GM18505 (cell line): ENCODE data around the gene VAPA.

Source experiments
- ATAC-seq: cut with Tn5 transposase; IDR thresholded peaks from one replicate; pipeline ENCODE4 v1.9.1; 2021; ENCODE audit not compliant: unreplicated experiment
- POLR2A ChIP-seq: IDR thresholded peaks from 4 replicates; pipeline ENCODE4 v1.6.1; 2011; ENCODE audit warnings: borderline replicate concordance; ENCODE audit not compliant: insufficient read depth, insufficient read length; ENCODE audit errors: extremely low read depth

The VAPA gene

DNA sequence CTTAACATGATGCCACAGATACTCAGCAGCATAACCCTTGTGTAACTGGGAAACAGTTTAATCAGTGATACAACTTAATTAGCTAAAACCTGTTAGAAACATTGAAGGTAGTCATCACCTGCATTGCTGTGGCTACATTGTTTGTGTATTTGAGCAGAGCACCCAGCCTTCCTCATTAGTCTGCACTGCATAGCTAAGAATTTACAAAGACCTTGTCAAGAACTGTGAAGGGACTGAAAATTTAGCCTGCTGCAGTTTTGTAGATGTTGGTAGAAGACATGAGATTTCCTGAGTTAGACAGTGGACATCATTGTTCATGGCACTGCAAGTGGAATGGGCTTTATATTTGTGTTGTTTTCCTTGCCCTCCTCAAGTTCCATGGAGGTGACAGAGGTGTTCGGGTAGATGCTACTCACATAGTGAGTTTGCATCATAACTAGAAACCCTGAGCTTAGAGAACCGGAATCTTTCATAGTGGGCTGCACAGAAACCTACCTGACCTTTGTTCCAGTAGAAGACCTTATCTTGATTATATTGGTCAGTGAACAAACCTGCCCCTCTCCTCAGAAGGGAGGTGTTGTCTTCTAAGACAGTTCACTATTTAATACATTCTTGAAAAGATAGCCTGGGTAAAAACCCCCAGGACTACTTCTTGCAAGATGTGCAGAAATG is 12.5 kb downstream of the VAPA start:
- ATAC-seq = no peak
- TF ChIP-seq POLR2A = no peak

- ATAC-seq = no peak
- no peak for TF ChIP-seq POLR2A
Measured at GRCh38 chr18:9926977-9927376, 13.2 kb downstream of the VAPA start.

DNA sequence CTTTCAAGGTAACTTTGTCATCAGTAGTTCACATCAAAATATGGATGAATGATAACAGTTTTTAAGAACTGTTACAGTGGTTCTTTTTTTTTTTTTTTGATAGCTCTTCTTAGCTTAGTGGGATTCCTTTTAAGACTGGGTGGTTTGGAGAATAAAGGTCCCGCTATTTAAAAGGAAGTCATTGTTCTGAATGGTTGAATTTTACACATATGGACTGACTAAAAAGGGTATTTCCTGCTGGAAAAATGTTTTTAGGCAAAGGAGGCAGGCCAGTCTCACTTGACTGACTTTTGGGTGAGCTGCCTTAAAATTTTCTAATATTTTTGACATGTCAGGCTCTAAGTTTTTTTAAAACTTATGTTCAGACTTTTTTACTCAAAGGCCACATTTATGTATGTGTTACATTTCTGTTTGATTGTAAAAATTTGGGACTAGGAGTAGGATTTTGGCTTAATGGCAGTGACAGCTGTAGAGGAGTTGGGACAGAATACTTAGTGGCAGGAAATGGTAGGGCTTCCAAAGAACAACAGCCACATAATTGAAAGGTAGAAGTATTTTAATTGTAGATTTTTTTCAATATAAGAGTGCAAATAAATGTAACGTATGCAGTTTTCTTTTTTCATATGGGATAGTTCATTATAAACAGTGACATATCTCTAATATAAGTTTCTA is 13.7 kb downstream of the VAPA start:
- ATAC-seq = no peak
- TF ChIP-seq POLR2A = no peak

GRCh38 chr18:9928646-9929259 is 14.9 kb downstream of the VAPA start:
- no peak for ATAC-seq
- no peak for TF ChIP-seq POLR2A

GRCh38 chr18:9930299-9930884 is 16.6 kb downstream of the VAPA start:
- no peak for ATAC-seq
- no peak for TF ChIP-seq POLR2A

- TF ChIP-seq POLR2A = no peak
- ATAC-seq = no peak
Measured at GRCh38 chr18:9931146-9931545, 17.3 kb downstream of the VAPA start.

DNA sequence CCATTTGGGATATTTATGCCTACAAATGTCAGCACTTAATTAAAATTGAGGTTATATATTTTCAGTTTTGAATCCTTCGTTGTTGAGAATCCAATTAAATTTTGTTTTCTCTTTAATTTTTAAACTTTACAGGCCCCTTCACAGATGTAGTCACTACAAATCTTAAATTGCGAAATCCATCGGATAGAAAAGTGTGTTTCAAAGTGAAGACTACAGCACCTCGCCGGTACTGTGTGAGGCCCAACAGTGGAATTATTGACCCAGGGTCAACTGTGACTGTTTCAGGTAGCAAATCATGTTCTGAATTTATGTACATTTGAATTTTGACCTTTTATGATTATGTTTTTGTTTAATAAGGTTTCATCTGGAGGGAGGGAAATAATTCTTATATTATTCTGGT is 17.9 kb downstream of the VAPA start:
- ATAC-seq = no peak
- no peak for TF ChIP-seq POLR2A

- no peak for ATAC-seq
- no peak for TF ChIP-seq POLR2A
Measured at GRCh38 chr18:9933865-9934264, 20.0 kb downstream of the VAPA start.

- TF ChIP-seq POLR2A = no peak
- no peak for ATAC-seq
Measured at GRCh38 chr18:9934274-9934673, 20.5 kb downstream of the VAPA start.

- no peak for ATAC-seq
- TF ChIP-seq POLR2A = no peak
Measured at GRCh38 chr18:9941103-9941502, 27.3 kb downstream of the VAPA start.

DNA sequence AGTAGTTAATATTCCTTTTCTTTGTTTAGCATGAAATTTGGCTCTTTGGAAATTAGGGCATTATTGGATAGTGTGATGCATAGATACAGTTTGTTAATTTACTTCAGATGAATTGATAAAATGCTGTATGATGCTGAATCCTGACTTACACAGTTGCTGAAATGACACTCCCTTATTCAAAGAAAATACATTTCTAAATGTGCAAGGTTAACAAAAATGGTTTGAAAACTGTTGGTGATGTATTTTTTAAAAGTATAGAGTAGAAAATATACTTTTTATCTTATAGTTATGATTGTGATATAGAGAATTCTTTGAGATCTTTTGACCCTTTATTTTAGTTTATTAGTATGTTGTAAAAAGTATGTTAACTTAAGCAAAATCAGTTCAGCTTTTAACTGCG is 27.8 kb downstream of the VAPA start:
- no peak for TF ChIP-seq POLR2A
- no peak for ATAC-seq

DNA sequence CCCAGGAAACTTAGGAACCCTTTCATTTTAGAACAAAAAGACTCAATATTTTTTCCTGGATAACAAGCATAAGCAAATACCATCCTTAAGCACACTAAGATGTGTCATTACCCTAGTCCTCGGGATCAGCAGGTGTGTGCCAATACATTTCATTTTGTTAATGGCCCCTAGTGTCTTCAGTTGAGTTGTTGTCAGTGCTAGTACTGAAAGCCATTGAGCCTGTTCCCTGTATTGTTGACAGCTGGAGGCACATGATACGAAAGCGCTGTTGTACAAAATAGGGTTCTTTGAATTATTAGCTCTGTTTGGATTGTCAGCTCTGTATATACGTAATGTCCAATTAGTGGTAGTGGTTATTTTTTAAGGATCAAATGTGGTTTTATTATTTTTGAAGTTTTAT is 29.5 kb downstream of the VAPA start:
- TF ChIP-seq POLR2A = no peak
- ATAC-seq = no peak

DNA sequence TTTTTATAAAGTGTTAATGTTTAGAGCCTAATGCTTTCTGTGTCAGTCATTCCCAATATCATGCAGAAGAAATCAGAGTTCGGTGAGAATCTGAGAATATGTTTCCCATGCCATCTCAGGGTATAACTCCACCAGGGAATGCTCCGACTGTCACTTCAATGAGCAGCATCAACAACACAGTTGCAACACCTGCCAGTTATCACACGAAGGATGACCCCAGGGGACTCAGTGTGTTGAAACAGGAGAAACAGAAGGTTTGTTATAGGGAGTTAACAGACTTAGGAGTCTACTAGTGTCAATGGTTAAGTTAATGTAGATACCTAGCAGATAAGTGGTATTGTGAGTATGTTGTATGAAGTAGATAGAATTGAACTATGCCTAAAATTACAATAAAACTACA is 31.0 kb downstream of the VAPA start:
- TF ChIP-seq POLR2A = no peak
- no peak for ATAC-seq

DNA sequence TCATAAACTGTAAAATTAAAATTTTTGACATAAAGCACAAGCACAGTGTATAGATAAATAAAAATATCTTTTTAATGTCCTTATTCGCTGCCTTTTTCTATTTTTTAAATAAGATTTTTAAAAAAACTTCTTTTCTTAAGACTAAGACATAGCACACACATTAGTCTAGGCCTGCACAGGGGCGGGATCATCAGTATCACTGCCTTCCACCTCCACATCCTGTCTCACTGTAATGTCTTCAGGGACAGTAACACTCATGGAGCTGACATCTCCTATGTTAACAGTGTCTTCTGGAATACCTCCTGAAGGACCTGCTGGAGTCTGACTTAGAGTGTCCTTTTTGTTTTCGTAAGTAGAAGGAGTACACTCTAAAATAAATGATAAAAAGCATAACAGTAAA is 33.0 kb downstream of the VAPA start:
- no peak for TF ChIP-seq POLR2A
- no peak for ATAC-seq
